Measurements from ENCODE around the gene KANK2. TPM values are rescaled to one million over a fixed set of nuclear protein-coding genes. Genes with fewer than 3 reads are reported as not detected.

The KANK2 gene
- total and polyA plus RNA-seq, 2 of the 13 experiments (the other 11 are each of a cell fraction or from before 2014, with no cell fraction given) = 5.7 to 12.9 TPM

- TF ChIP-seq SNAPC4 (CRISPR knock-in tag; IDR thresholded peaks at IDR 0.05) (no peak), ZFP62 (CRISPR knock-in tag; IDR thresholded peaks at IDR 0.05) (no peak), GABPA (IDR thresholded peaks at IDR 0.05; ENCODE audit: low read depth, low read length) (no peak), GABPA (CRISPR knock-in tag; IDR thresholded peaks at IDR 0.05; ENCODE audit: low read depth) (peak; percentile 22; the same call in 1 of the 2 replicates), ZNF800 (CRISPR knock-in tag; IDR thresholded peaks at IDR 0.05) (no peak), IRF2 (CRISPR knock-in tag; IDR thresholded peaks at IDR 0.05) (no peak), FOXP1 (IDR thresholded peaks at IDR 0.05) (no peak), FOXP1 (CRISPR knock-in tag; IDR thresholded peaks at IDR 0.05) (no peak), ATF3 (CRISPR knock-in tag; IDR thresholded peaks at IDR 0.05) (no peak), ZNF564 (CRISPR knock-in tag; IDR thresholded peaks at IDR 0.05) (no peak), NR2F1 (CRISPR knock-in tag; IDR thresholded peaks at IDR 0.05) (no peak), NFYB (CRISPR knock-in tag; IDR thresholded peaks at IDR 0.05) (no peak), HOXA9 (CRISPR knock-in tag; IDR thresholded peaks at IDR 0.05; ENCODE audit: borderline replicate concordance) (no peak), ZNF264 (CRISPR knock-in tag; IDR thresholded peaks at IDR 0.05) (no peak), RFX3 (CRISPR knock-in tag; IDR thresholded peaks at IDR 0.05) (no peak), ZNF317 (CRISPR knock-in tag; IDR thresholded peaks at IDR 0.05) (no peak), ZNF546 (CRISPR knock-in tag; conservative IDR thresholded peaks at IDR 0.05) (no peak), GTF3A (CRISPR knock-in tag; conservative IDR thresholded peaks at IDR 0.05) (no peak), NCOA5 (CRISPR knock-in tag; IDR thresholded peaks at IDR 0.05) (no peak), ZMYM2 (CRISPR knock-in tag; IDR thresholded peaks at IDR 0.05) (no peak), SIX1 (CRISPR knock-in tag; IDR thresholded peaks at IDR 0.05; ENCODE audit: borderline replicate concordance) (no peak), MBNL3 (CRISPR knock-in tag; conservative IDR thresholded peaks at IDR 0.05) (no peak), ZBTB7B (CRISPR knock-in tag; IDR thresholded peaks at IDR 0.05) (peak; percentile 70; the same call in 1 of the 2 replicates), NFATC3 (CRISPR knock-in tag; IDR thresholded peaks at IDR 0.05) (no peak), ZNF510 (CRISPR knock-in tag; IDR thresholded peaks at IDR 0.05; ENCODE audit: low read depth) (no peak), ZNF768 (CRISPR knock-in tag; IDR thresholded peaks at IDR 0.05) (peak; percentile 8; the same call in 1 of the 2 replicates)
Observed at GRCh38 chr19:11137542-11138384, 59.6 kb downstream of the KANK2 start (continued).

All from HepG2 (cell line).